Measurements from ENCODE around the gene ITPR3. TPM values are rescaled to one million over a fixed set of nuclear protein-coding genes. Genes with fewer than 3 reads are reported as not detected.

The ITPR3 gene
- total RNA-seq, 1 donor from 2014 or later = 43.0 TPM

DNA sequence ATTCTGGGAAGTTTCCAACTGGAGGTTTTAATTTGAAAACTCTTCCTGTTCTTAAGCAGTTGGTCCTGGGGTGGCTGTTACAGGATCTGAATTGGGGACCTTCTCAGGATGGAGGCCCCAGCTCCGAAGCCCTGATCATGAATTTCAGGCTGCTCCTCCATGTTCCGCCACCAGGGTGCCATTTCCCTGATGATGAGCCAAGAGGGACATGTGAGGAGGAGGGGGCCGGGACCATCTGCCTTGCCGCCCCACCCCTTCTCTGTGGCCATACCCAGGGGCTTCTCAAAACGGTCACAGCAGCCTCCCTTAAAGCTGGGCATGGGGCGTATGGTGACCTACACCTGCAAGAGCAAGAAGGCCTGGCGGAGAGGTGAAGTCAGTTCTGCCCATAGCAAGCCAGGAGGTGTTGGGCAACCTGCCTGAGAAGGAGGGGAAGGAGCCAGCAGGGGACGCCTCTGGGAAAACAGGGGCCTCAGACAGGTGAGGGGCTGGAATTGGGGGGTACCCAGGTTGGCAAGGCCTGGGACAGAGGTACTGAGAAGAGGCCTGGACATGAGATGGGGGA is 37.4 kb upstream of the ITPR3 start:
- H3K9me3 ChIP-seq = no peaks in the 10 kb centered on the region
- H3K4me1 ChIP-seq = peaks cover 4 to 15% of the 10 kb centered on the region in 2 donors
- H3K36me3 ChIP-seq = no peaks in the 10 kb centered on the region
- no peak for DNase-seq (ENCODE audit: low spot score in 2 of 2)
- no peaks in the 10 kb centered on the region for H3K27me3 ChIP-seq
- TF ChIP-seq, protein P1, sequence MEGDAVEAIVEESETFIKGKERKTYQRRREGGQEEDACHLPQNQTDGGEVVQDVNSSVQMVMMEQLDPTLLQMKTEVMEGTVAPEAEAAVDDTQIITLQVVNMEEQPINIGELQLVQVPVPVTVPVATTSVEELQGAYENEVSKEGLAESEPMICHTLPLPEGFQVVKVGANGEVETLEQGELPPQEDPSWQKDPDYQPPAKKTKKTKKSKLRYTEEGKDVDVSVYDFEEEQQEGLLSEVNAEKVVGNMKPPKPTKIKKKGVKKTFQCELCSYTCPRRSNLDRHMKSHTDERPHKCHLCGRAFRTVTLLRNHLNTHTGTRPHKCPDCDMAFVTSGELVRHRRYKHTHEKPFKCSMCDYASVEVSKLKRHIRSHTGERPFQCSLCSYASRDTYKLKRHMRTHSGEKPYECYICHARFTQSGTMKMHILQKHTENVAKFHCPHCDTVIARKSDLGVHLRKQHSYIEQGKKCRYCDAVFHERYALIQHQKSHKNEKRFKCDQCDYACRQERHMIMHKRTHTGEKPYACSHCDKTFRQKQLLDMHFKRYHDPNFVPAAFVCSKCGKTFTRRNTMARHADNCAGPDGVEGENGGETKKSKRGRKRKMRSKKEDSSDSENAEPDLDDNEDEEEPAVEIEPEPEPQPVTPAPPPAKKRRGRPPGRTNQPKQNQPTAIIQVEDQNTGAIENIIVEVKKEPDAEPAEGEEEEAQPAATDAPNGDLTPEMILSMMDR (IDR thresholded peaks at IDR 0.05) = no peak
- H3K4me3 ChIP-seq = no peak overlapping the region
- no peak overlapping the region for H3K27ac ChIP-seq
- intact Hi-C loops (cut with DNase I) = loop anchor here (2.0 kb wide), 3 partner anchors 49 to 205 kb away; partner anchors contain the start of gene LEMD2

DNA sequence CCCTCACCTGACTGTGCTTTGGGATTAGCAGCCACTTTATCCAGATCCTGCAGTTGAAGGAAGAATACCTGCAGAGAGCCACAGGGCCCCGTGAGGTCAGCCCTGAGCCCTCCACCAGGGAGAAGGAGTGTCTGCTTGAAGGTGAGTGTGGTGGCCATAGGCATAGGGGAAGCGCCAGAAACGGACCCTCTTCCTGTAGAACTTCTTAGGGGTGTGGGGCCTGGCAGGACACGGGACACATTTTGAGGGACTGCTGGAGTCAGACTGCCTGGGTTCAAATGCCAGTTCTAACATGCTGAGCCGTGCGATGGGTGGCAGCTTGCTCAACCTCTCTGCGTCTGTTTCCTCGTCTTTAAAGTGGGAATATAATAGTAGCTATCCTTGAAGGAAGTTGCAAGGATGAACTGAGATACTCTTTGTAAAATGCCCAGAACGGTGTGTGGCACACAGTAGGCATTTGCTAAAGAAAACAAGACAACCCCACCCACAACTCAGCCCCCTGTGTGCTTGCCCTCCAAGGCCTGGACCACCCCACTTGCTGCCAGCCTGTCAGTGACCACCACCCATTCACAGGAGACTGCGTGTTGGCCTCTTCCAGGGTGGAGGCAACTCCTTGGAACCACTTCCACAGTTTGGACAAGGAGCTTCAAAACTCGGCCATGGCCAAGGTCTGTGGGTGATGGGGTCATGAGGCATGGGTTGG is 36.3 kb upstream of the ITPR3 start:
- DNase-seq (ENCODE audit: low spot score in 2 of 2) = no peak
- no peak overlapping the region for H3K27ac ChIP-seq
- TF ChIP-seq, protein P1 (IDR thresholded peaks at IDR 0.05) = no peak
- H3K4me3 ChIP-seq = no peak overlapping the region
- no peaks in the 10 kb centered on the region for H3K36me3 ChIP-seq
- peaks cover 4 to 7% of the 10 kb centered on the region in 2 donors for H3K4me1 ChIP-seq
- H3K27me3 ChIP-seq = no peaks in the 10 kb centered on the region
- no peaks in the 10 kb centered on the region for H3K9me3 ChIP-seq
- intact Hi-C loops (cut with DNase I) = loop anchor here (1.0 to 5.0 kb wide), 5 partner anchors 48 to 569 kb away; partner anchors contain the start of gene LEMD2

DNA sequence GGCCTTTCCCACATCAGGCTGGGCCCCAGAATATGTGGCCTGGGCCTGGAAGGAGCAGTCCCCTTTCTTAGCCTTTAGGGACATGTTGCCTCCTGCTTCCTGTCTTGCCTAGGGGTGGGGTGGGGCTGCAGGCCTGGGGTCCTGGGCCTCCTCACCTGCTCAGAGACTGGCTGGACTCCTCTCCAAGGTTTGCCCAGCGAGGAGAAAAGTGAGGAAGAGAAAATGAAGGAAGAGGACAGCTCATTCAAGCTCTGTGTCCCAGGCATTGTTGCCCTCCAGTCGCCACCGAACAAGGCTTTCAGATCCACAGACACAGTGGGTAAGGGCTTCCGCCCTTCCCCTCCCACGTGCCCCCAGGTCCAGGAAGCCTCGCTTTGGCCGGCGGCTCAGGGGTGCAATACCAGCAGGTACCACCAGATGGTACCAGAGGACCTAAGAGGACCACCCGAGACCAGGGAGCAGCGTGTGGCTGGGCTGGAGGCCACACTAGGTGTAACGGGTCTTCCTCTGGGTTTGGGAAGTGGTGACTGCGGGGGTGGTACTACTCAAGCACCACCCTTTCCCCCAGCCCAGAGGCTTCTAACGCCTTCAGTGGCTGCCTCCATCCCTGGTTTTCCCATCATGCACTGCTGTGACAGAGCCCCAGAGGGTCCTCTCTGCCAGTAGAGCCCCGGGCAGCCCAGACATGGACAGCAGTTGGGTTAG is 35.6 kb upstream of the ITPR3 start:
- TF ChIP-seq, protein P1 (IDR thresholded peaks at IDR 0.05) = peak; percentile 91 to 99 (median 96)
- Histone ChIP-seq H3K4me3 (no peak overlapping the region), H3K27me3 (no peaks in the 10 kb centered on the region), H3K27ac (no peak overlapping the region), H3K36me3 (no peaks in the 10 kb centered on the region), H3K4me1 (peaks cover under 1 to 5% of the 10 kb centered on the region in 2 donors), H3K9me3 (no peaks in the 10 kb centered on the region)
- peak; percentile 50 to 92 for DNase-seq (ENCODE audit: low spot score in 2 of 2)
- intact Hi-C loops (cut with DNase I) = loop anchor here (1.0 to 5.0 kb wide), 5 partner anchors 47 to 569 kb away; partner anchors contain the start of gene LEMD2

- no peak for DNase-seq (ENCODE audit: low spot score in 2 of 2)
- Histone ChIP-seq H3K36me3 (no peaks in the 10 kb centered on the region), H3K27me3 (no peaks in the 10 kb centered on the region), H3K4me1 (peaks cover 0 to 3% of the 10 kb centered on the region in 2 donors), H3K27ac (no peak overlapping the region), H3K4me3 (no peak overlapping the region), H3K9me3 (no peaks in the 10 kb centered on the region)
- intact Hi-C loops (cut with DNase I) = loop anchor here (5.0 kb wide), 1 partner anchor 181 kb away; no protein-coding TSS in a partner anchor
- TF ChIP-seq, protein P1 (IDR thresholded peaks at IDR 0.05) = no peak
Measured at GRCh38 chr6:33586108-33586640, 34.9 kb upstream of the ITPR3 start.

DNA sequence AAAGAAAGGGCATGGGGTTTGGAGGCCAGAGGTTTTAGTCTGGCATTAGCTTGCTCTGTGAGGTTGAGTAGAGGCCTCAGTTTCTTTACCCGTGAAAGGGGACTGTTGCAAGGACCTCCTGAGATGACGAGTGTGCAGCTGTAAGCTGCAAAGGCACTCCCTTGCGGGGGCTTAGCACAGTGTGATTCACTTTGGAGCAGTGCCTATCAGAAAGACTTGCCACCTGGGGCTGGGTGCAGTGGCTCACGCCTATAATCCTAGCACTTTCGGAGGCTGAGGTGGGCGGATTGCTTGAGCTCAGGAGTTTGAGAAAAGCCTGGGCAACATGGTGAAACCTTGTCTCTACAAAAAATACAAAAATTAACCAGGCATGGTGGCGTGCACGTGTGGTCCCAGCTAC is 33.6 kb upstream of the ITPR3 start:
- Histone ChIP-seq H3K36me3 (no peaks in the 10 kb centered on the region), H3K4me3 (no peak overlapping the region), H3K9me3 (no peaks in the 10 kb centered on the region), H3K27ac (no peak overlapping the region), H3K4me1 (peaks cover 0 to 3% of the 10 kb centered on the region in 2 donors), H3K27me3 (no peaks in the 10 kb centered on the region)
- DNase-seq (ENCODE audit: low spot score in 2 of 2) = no peak
- TF ChIP-seq, protein P1 (IDR thresholded peaks at IDR 0.05) = no peak
- intact Hi-C loops (cut with DNase I) = loop anchor here (5.0 kb wide), 1 partner anchor 180 kb away; no protein-coding TSS in a partner anchor

Data from ascending aorta (tissue), 2 donors.